Nephron progenitor cell (in vitro differentiated cells): ENCODE measurements around the gene SHROOM4.

Experiments
- DNase-seq: peaks from one replicate; pipeline ENCODE4 v3.0.0; 2021
- H3K27ac Mint-ChIP-seq: 2 replicates; pipeline ENCODE4 v1.8.0; 2021; ENCODE audit warnings: mild to moderate bottlenecking, moderate library complexity, mixed read lengths
- H3K27me3 Mint-ChIP-seq: 2 replicates; pipeline ENCODE4 v1.8.0; 2021; ENCODE audit warnings: mild to moderate bottlenecking, low read depth, mixed read lengths; ENCODE audit not compliant: poor library complexity
- H3K36me3 Mint-ChIP-seq: 2 replicates; pipeline ENCODE4 v1.8.0; 2021; ENCODE audit warnings: low read depth, mixed read lengths
- H3K4me1 Mint-ChIP-seq: 2 replicates; pipeline ENCODE4 v1.8.0; 2021; ENCODE audit warnings: mixed read lengths
- H3K4me3 Mint-ChIP-seq: 2 replicates; pipeline ENCODE4 v1.8.0; 2021; ENCODE audit warnings: mild to moderate bottlenecking, moderate library complexity, mixed read lengths
- H3K9me3 Mint-ChIP-seq: 2 replicates; pipeline ENCODE4 v1.8.0; 2021; ENCODE audit warnings: mild to moderate bottlenecking, moderate library complexity, mixed read lengths
- CTCF ChIP-seq: fragments of 200-600 bp; sonication (generic); IDR thresholded peaks from 2 replicates; pipeline ENCODE4 v1.5.0; 2021; ENCODE audit warnings: antibody characterized with exemption

SHROOM4 gene

GRCh38 chrX:50725310-50725709, 88.7 kb downstream of the SHROOM4 start:
- no peak overlapping the region for H3K4me3 Mint-ChIP-seq
- H3K4me1 Mint-ChIP-seq, result peaks cover 41% of the 10 kb centered on the region
- H3K27ac Mint-ChIP-seq, result peak overlapping the region; percentile 37
- H3K27me3 Mint-ChIP-seq, result peaks cover 4% of the 10 kb centered on the region
- H3K9me3 Mint-ChIP-seq, result peaks cover 57% of the 10 kb centered on the region
- no peak for TF ChIP-seq CTCF
- no peak for DNase-seq
- H3K36me3 Mint-ChIP-seq, result peaks cover 17% of the 10 kb centered on the region

DNA sequence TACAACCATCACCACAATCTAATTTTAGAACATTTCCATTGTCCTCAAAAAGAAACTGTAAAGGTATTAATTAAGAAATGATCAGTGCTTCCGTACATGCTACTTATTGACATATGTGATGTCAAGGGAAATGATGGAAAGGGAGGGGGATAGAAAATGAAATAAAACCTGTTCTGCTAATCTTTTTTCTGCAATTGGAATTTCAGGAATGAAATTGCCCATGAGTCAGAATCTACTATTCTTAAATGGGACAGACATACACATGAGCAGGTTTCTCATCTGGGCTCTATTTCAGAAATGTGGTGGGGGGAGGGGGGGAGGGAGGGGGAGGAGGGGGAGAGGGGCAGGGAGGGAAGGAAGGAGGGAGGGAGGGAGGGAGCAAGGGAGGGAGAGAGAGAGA, 91.0 kb downstream of the SHROOM4 start:
- no peak for DNase-seq
- H3K27ac Mint-ChIP-seq, result no peak overlapping the region
- no peaks in the 10 kb centered on the region for H3K27me3 Mint-ChIP-seq
- H3K36me3 Mint-ChIP-seq, result peaks cover 17% of the 10 kb centered on the region
- no peak for TF ChIP-seq CTCF
- peaks cover 47% of the 10 kb centered on the region for H3K9me3 Mint-ChIP-seq
- H3K4me1 Mint-ChIP-seq, result peaks cover 41% of the 10 kb centered on the region
- no peak overlapping the region for H3K4me3 Mint-ChIP-seq

DNA sequence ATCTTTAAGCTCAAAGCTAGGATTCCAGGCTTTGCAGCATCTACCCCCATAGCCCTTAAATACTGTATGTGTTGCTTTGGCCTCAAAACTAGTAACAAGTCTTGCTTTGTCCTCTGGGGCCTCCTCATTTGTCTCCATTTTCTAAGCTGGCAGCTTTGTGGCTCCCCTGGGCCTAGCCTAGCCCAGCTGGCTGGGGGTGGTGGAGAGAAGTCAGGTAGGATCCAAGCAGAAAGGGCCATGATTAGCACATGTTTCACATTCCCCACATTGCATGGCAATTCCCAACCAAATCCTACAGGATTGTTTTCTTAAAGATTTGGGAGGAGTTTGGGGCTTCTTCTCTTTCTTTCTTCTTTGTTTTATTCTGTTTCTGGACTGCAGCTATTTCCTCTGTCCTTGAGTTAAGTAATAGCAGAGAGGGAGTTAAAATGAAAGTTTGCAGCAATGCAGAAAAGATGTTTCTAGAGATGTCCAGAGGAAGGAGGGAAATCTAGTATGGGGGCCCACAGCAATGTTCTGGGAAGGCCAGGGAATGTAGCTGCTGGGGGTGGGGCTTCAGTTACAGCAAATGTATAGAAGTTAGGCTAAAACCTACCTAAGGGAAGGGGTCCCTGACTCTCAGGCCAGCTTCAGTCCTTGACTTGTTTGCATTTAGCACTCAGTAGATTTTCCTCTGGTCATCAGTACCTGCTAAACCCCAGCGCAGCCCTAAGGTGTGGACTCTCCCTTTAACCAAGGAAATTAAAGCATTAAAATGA, 92.1 kb downstream of the SHROOM4 start:
- Mint-ChIP-seq H3K4me3 (no peak overlapping the region), H3K4me1 (peaks cover 41% of the 10 kb centered on the region), H3K27me3 (peaks cover 5% of the 10 kb centered on the region), H3K36me3 (peaks cover 16% of the 10 kb centered on the region), H3K9me3 (peaks cover 47% of the 10 kb centered on the region), H3K27ac (peak overlapping the region; percentile 44)
- no peak for TF ChIP-seq CTCF
- peak; percentile 49 for DNase-seq

DNA sequence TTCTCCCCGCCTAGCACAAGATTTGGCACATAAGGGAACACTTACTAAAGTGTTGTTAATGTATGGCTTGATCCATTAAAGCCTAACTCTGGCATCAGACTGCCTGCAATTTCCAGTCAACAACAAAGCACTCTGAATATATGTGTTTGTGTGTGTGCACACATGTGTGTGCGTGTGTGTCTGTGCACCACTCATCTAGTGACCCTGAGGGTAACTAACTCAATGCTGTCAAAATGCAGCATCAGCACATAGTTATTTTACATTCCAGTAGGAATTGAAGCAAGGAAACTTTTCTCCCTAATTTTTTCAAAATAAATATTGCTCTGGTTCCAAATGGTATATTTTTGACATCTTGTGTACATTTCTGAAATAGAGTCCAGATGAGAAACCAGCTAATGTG, 94.4 kb downstream of the SHROOM4 start:
- peaks cover 6% of the 10 kb centered on the region for H3K36me3 Mint-ChIP-seq
- H3K4me1 Mint-ChIP-seq, result peaks cover 30% of the 10 kb centered on the region
- H3K27me3 Mint-ChIP-seq, result peaks cover 8% of the 10 kb centered on the region
- H3K27ac Mint-ChIP-seq, result no peak overlapping the region
- peaks cover 30% of the 10 kb centered on the region for H3K9me3 Mint-ChIP-seq
- no peak for DNase-seq
- no peak overlapping the region for H3K4me3 Mint-ChIP-seq
- TF ChIP-seq CTCF, result no peak

- Mint-ChIP-seq H3K4me1 (peaks cover 30% of the 10 kb centered on the region), H3K4me3 (no peak overlapping the region), H3K9me3 (peaks cover 27% of the 10 kb centered on the region), H3K36me3 (peaks cover 6% of the 10 kb centered on the region), H3K27ac (no peak overlapping the region), H3K27me3 (peaks cover 8% of the 10 kb centered on the region)
- DNase-seq, result no peak
- TF ChIP-seq CTCF, result no peak
Measured at GRCh38 chrX:50718776-50719175, 95.2 kb downstream of the SHROOM4 start.

GRCh38 chrX:50716706-50717105, 97.3 kb downstream of the SHROOM4 start:
- H3K4me3 Mint-ChIP-seq, result no peak overlapping the region
- no peak for DNase-seq
- H3K27ac Mint-ChIP-seq, result no peak overlapping the region
- TF ChIP-seq CTCF, result no peak
- H3K9me3 Mint-ChIP-seq, result peaks cover 22% of the 10 kb centered on the region
- H3K27me3 Mint-ChIP-seq, result peaks cover 8% of the 10 kb centered on the region
- peaks cover 6% of the 10 kb centered on the region for H3K36me3 Mint-ChIP-seq
- peaks cover 26% of the 10 kb centered on the region for H3K4me1 Mint-ChIP-seq
